GM12872 (cell line): ENCODE data around the gene ACVR2A.

Experiments used
- CTCF ChIP-seq: IDR thresholded peaks from 3 replicates; pipeline ENCODE4 v1.5.1; 2011; ENCODE audit warnings: low read depth, mild to moderate bottlenecking, low read length, moderate library complexity; ENCODE audit not compliant: insufficient read depth

ACVR2A gene

GRCh38 chr2:147924647-147925046 is 79.8 kb downstream of the ACVR2A start:
- no peak for TF ChIP-seq CTCF

GRCh38 chr2:147925886-147926285 is 81.1 kb downstream of the ACVR2A start:
- TF ChIP-seq CTCF: no peak

GRCh38 chr2:147927053-147927588 is 82.3 kb downstream of the ACVR2A start:
- no peak for TF ChIP-seq CTCF

- no peak for TF ChIP-seq CTCF
Observed at GRCh38 chr2:147933931-147934330, 89.1 kb downstream of the ACVR2A start.

GRCh38 chr2:147934881-147935620 is 90.2 kb downstream of the ACVR2A start:
- no peak for TF ChIP-seq CTCF

- TF ChIP-seq CTCF: peak; percentile 74
Observed at GRCh38 chr2:147937744-147938349, 93.0 kb downstream of the ACVR2A start.

- no peak for TF ChIP-seq CTCF
Observed at GRCh38 chr2:147939313-147939712, 94.5 kb downstream of the ACVR2A start.
